Measurements from ENCODE around the gene ZNF91. TPM values are rescaled to one million over a fixed set of nuclear protein-coding genes. Genes with fewer than 3 reads are reported as not detected.

Gene ZNF91
- total and polyA plus RNA-seq, 9 of the 15 experiments (the other 6 are each of a cell fraction or from before 2014, with no cell fraction given): 1.0 to 6.7 (median 3.2) TPM

- TF ChIP-seq PRPF4 (IDR thresholded peaks at IDR 0.05; ENCODE audit: insufficient read depth, low read depth, low read length, poor library complexity, severe bottlenecking): no peak
- TF ChIP-seq CBX5 (IDR thresholded peaks at IDR 0.05; ENCODE audit: borderline replicate concordance, low read depth): no peak
- TF ChIP-seq ZC3H4 (CRISPR knock-in tag; IDR thresholded peaks at IDR 0.05; ENCODE audit: borderline replicate concordance): no peak
Observed at GRCh38 chr19:23415034-23415433, 19.8 kb upstream of the ZNF91 start (continued).

DNA sequence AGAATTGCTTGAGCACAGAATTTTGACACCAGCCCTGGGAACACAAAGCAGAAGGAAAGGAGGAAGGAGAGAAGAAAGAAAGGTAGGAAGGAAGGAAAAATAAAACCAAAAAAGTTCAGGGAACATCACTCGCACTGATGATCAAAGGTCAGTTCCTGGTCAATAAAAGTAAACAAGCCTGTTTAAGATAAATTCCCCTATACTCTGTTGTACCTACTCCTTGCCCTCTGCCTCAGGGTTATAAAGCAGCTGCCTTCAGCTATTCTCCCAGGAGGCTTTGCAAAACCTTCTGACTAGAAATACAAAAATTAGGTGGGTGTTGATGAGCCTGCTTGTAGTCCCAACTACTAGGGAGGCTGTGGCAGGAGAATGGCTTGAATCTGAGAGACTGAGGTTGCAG, 14.9 kb upstream of the ZNF91 start:
- Histone ChIP-seq H4K20me1 (replicated peaks; ENCODE audit: control insufficient read depth, insufficient read depth, low read length) (no peaks in the 10 kb centered on the region), H3K36me3 (ENCODE audit: control insufficient read depth, insufficient read depth, low read length) (no peaks in the 10 kb centered on the region), H3K4me2 (ENCODE audit: insufficient read depth, low read length) (no peak overlapping the region), H2AFZ (ENCODE audit: low read depth, low read length) (no peak overlapping the region), H3K9me1 (ENCODE audit: control insufficient read depth, insufficient read depth, low read length) (no peaks in the 10 kb centered on the region), H3K9me3 (replicated peaks; ENCODE audit: control insufficient read depth, insufficient read depth, low read depth, low read length) (no peaks in the 10 kb centered on the region; the same call in 1 of the 2 replicates), H3K4me3 (no peak overlapping the region), H3K9ac (ENCODE audit: insufficient read depth in 1 of 2, low read depth in 2 of 2, low read length in 2 of 2) (no peak overlapping the region), H3K27me3 (ENCODE audit: control insufficient read depth in 2 of 2, insufficient read depth in 2 of 2, low read length in 2 of 2) (no peaks in the 10 kb centered on the region), H3K4me1 (replicated peaks in 1 of 2; ENCODE audit: control insufficient read depth in 2 of 2, insufficient read depth in 2 of 2, low read length in 2 of 2) (no peaks in the 10 kb centered on the region), H3K27ac (ENCODE audit: extremely low read depth, low read depth, low read length) (no peak overlapping the region), H3K79me2 (ENCODE audit: control insufficient read depth, insufficient read depth, low read length) (no peaks in the 10 kb centered on the region)
- ChIA-PET CTCF (ENCODE audit: low intra/inter-chr PET ratio) (no interaction called here), POLR2A (interaction anchor here (0.8 kb wide), 1 partner anchor 9 kb away, joined by 3 read pairs; no protein-coding TSS in a partner anchor)
- FAIRE-seq (no peak), ATAC-seq (no peak), DNase-seq (ENCODE audit: extremely low read depth in 1 of 4, low spot score in 3 of 4) (no peak)
- intact Hi-C loops (cut with micrococcal nuclease) (no loop called here), in situ Hi-C loops (cut with MboI) (no loop called here)
- WGBS (ENCODE audit: insufficient coverage, low coverage, missing lambda C conversion rate): 0% methylated on average over 1 of the region's 1 CpG
- no TSS peak for BruUV-seq (replicated peaks)
- TF ChIP-seq BCL6 (CRISPR knock-in tag; IDR thresholded peaks at IDR 0.05) (no peak), TEAD2 (tag; IDR thresholded peaks at IDR 0.05) (no peak), ZNF146 (CRISPR knock-in tag; IDR thresholded peaks at IDR 0.05; ENCODE audit: unreplicated experiment) (no peak), PBX2 (CRISPR knock-in tag; IDR thresholded peaks at IDR 0.05; ENCODE audit: low read depth) (no peak), PBX2 (tag; conservative IDR thresholded peaks at IDR 0.05; ENCODE audit: low read depth) (no peak), L3MBTL2 (IDR thresholded peaks at IDR 0.05) (no peak), VEZF1 (CRISPR knock-in tag; IDR thresholded peaks at IDR 0.05) (no peak), NFE2L1 (tag; IDR thresholded peaks at IDR 0.05; ENCODE audit: borderline replicate concordance, low read depth) (no peak), XRCC5 (IDR thresholded peaks at IDR 0.05; ENCODE audit: low read depth, low read length) (no peak), ZFP30 (CRISPR knock-in tag; IDR thresholded peaks at IDR 0.05; ENCODE audit: borderline replicate concordance) (no peak), ZNF766 (CRISPR knock-in tag; conservative IDR thresholded peaks at IDR 0.05) (no peak), KAT7 (CRISPR knock-in tag; IDR thresholded peaks at IDR 0.05; ENCODE audit: borderline replicate concordance) (no peak)
- TF ChIP-seq, protein P1, sequence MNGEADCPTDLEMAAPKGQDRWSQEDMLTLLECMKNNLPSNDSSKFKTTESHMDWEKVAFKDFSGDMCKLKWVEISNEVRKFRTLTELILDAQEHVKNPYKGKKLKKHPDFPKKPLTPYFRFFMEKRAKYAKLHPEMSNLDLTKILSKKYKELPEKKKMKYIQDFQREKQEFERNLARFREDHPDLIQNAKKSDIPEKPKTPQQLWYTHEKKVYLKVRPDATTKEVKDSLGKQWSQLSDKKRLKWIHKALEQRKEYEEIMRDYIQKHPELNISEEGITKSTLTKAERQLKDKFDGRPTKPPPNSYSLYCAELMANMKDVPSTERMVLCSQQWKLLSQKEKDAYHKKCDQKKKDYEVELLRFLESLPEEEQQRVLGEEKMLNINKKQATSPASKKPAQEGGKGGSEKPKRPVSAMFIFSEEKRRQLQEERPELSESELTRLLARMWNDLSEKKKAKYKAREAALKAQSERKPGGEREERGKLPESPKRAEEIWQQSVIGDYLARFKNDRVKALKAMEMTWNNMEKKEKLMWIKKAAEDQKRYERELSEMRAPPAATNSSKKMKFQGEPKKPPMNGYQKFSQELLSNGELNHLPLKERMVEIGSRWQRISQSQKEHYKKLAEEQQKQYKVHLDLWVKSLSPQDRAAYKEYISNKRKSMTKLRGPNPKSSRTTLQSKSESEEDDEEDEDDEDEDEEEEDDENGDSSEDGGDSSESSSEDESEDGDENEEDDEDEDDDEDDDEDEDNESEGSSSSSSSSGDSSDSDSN (IDR thresholded peaks at IDR 0.05; ENCODE audit: borderline replicate concordance in 1 of 2, low read depth in 2 of 2, low read length in 2 of 2): no peak

All from K562 (cell line).